ENCODE data around the gene NBEAL2.

Gene NBEAL2

GRCh38 chr3:47047069-47047468, 67.6 kb downstream of the NBEAL2 start:
- no peak for DNase-seq

- DNase-seq = no peak
Measured at GRCh38 chr3:47047673-47048072, 68.2 kb downstream of the NBEAL2 start.

GRCh38 chr3:47054412-47054811, 74.9 kb downstream of the NBEAL2 start:
- no peak for DNase-seq

- no peak for DNase-seq
Measured at GRCh38 chr3:47056705-47057104, 77.2 kb downstream of the NBEAL2 start.

GRCh38 chr3:47057212-47057671, 77.8 kb downstream of the NBEAL2 start:
- DNase-seq = peak; percentile 27

All from stimulated activated CD4-positive, alpha-beta T cell treated with anti-CD3 and anti-CD28 coated beads, Interleukin-4, amount 100 ng/mL, for 1 hour (primary cell).